Spleen (tissue), 11 donors: Measurements from ENCODE around the gene GRIA4. TPM values are rescaled to one million over a fixed set of nuclear protein-coding genes. Genes with fewer than 3 reads are reported as not detected.

Experiments
- DNase-seq: peaks from one replicate; pipeline ENCODE4 v3.0.0-alpha.2; 2020
- H3K27ac ChIP-seq, 8 donors: fragments of 200-600 bp; sonication (generic) in 7 of 8; 1 replicate in 4 of 8; 2 replicates in 4 of 8; pipeline versions ENCODE4 v1.5.0 to v1.8.0; 2016 to 2021; ENCODE audit warnings: inconsistent platforms in 4 of 8, mild to moderate bottlenecking in 4 of 8, moderate library complexity in 1 of 8
- H3K27me3 ChIP-seq, 7 donors: fragments of 200-600 bp; sonication (generic) in 6 of 7; replicated peaks in 1 of 7; 1 replicate in 4 of 7; 2 replicates in 3 of 7; pipeline versions ENCODE4 v1.5.0 to v1.8.0; 2016 to 2021; ENCODE audit warnings: inconsistent platforms in 3 of 7, mild to moderate bottlenecking in 1 of 7
- H3K36me3 ChIP-seq, 6 donors: fragments of 200-600 bp; sonication (generic) in 5 of 6; 1 replicate in 4 of 6; 2 replicates in 2 of 6; pipeline versions ENCODE4 v1.5.0 to v1.8.0; 2016 to 2021; ENCODE audit warnings: inconsistent platforms in 2 of 6
- H3K4me1 ChIP-seq, 6 donors: fragments of 200-600 bp; sonication (generic) in 5 of 6; 1 replicate in 3 of 6; 2 replicates in 3 of 6; pipeline versions ENCODE4 v1.5.0 to v1.8.0; 2016 to 2021; ENCODE audit warnings: inconsistent platforms in 3 of 6
- H3K4me3 ChIP-seq, 8 donors: fragments of 200-600 bp; sonication (generic) in 7 of 8; 1 replicate in 4 of 8; 2 replicates in 4 of 8; pipeline versions ENCODE4 v1.5.0 to v1.8.0; 2016 to 2021; ENCODE audit warnings: inconsistent platforms in 4 of 8, mild to moderate bottlenecking in 4 of 8, moderate library complexity in 2 of 8
- H3K9me3 ChIP-seq, 8 donors: fragments of 200-600 bp; sonication (generic) in 7 of 8; 1 replicate in 4 of 8; 2 replicates in 4 of 8; pipeline versions ENCODE4 v1.5.0 to v1.8.0; 2016 to 2021; ENCODE audit warnings: inconsistent platforms in 4 of 8
- POLR2A ChIP-seq, 3 donors: fragments of 450-650 bp; IDR thresholded peaks; one replicate each; pipeline ENCODE4 v1.5.1; 2017; ENCODE audit warnings: antibody characterized with exemption in 3 of 3, mild to moderate bottlenecking in 1 of 3
- POLR2AphosphoS5 ChIP-seq, 3 donors: sonication (generic); formaldehyde crosslinking; IDR thresholded peaks; one replicate each; pipeline ENCODE4 v1.5.1; 2017; ENCODE audit warnings: antibody characterized with exemption in 3 of 3
- WGBS, 5 donors: extraction: QIAGEN DNeasy Blood & Tissue Kit in 3 of 5; methylation state at CpG; one replicate each; pipeline versions ENCODE4 v1.1.5 to v1.1.7; 2013 to 2018; 5-methylcytosine and 5-hydroxymethylcytosine counted together
- intact Hi-C: fragments of 100-400 bp; cut with DNase I; formaldehyde crosslinking; loops from one replicate; pipeline ENCODE4 v1.15.0; 2023; ENCODE audit warnings: low total_unique reads
- polyA plus RNA-seq, 3 donors: library from polyadenylated mRNA; stranded (reverse); fragments of 200-250 nt; gene quantifications; one replicate each; pipeline ENCODE4 v1.2.1, GENCODE V29; 2013
- total RNA-seq, 7 donors: library from RNA; depleted of rRNA in 3 of 7; stranded (reverse); fragments of >200 nt in 3 of 7; fragmentation: NEBNext Ultra II Directional in 4 of 7; extraction: Animal tissue kit (Norgen Biotek cat#: 25700) in 4 of 7; gene quantifications; one replicate each; pipeline versions ENCODE4 v1.1.0 to v1.2.1, GENCODE V29; 2016 to 2021
- TF ChIP-seq, protein P1 (sequence below), 11 experiments: fragments of 200-600 bp in 7 of 11; fragments of 450-650 bp in 4 of 11; sonication (generic) in 4 of 11; IDR thresholded peaks in 8 of 11; conservative IDR thresholded peaks in 3 of 11; 1 replicate in 7 of 11; 2 replicates in 4 of 11; pipeline versions ENCODE4 v1.4.0 to v1.8.0; 2016 to 2021; ENCODE audit warnings: antibody characterized with exemption in 11 of 11, inconsistent platforms in 4 of 11, mild to moderate bottlenecking in 1 of 11
- donor health status: healthy with polysubstance abuse.
- donor health status: DM: no; HTN: no; CAD: no; lungs with moderate emphysema.
- donor health status: DM: no; HTN: no; CAD: no.
- donor health status: Bipolar disorder and iron deficiency.
- donor health status: healthy.
- donor health status: DM: no; HTN: no; CAD: no.
- donor health status: DM: yes; HTN: yes; CAD: no.

The GRIA4 gene
- total and polyA plus RNA-seq, 10 donors, result not detected

DNA sequence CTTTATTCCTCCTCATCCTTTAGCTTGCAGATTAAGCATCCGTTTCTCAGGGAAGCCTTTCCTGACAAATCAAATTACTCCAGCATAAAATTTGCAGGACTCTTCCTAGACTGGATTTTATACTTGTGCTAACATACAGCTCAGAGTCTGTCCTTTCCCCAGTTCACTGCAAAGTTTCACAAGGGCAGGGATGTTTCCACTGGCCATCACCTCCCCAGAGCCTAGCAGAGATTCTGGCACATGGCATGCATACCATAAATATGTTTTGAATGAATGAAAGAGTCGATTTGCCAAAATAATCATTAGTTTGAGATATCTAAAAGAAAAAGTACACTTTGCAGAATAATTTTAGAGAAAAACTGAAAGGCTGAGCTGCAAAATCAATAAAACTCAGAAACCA is 401.6 kb downstream of the GRIA4 start:
- peaks cover 0 to 5% (median under 1%) of the 10 kb centered on the region in 8 donors for H3K9me3 ChIP-seq
- intact Hi-C loops, result no loop called here

DNA sequence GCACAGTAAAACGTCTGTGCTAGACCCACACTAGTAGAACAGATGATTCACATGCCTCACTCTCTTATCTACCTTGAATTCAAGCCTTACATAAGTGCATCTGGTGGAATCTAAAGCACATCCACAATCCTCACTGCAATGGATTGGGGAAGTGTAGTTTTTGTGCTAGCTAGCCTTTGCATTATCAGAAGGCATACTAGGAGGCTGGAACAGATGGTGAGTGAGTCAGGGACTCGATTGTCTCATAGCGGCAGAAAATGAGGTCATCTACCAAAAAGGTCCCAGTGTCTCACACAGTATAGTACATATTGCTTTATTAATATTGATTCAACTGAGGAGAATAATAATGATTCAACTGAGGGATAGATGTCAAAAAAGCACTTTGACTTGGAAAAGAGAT is 402.9 kb downstream of the GRIA4 start:
- no peaks in the 10 kb centered on the region for H3K27me3 ChIP-seq
- H3K27ac ChIP-seq, result no peak overlapping the region
- WGBS, 5 donors, result 76 to 94% (median 89%) methylated on average over 3 of the region's 3 CpGs
- TF ChIP-seq, protein P1, sequence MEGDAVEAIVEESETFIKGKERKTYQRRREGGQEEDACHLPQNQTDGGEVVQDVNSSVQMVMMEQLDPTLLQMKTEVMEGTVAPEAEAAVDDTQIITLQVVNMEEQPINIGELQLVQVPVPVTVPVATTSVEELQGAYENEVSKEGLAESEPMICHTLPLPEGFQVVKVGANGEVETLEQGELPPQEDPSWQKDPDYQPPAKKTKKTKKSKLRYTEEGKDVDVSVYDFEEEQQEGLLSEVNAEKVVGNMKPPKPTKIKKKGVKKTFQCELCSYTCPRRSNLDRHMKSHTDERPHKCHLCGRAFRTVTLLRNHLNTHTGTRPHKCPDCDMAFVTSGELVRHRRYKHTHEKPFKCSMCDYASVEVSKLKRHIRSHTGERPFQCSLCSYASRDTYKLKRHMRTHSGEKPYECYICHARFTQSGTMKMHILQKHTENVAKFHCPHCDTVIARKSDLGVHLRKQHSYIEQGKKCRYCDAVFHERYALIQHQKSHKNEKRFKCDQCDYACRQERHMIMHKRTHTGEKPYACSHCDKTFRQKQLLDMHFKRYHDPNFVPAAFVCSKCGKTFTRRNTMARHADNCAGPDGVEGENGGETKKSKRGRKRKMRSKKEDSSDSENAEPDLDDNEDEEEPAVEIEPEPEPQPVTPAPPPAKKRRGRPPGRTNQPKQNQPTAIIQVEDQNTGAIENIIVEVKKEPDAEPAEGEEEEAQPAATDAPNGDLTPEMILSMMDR (IDR thresholded peaks at IDR 0.05 in 8 of 11, conservative IDR thresholded peaks at IDR 0.05 in 3 of 11), result no peak
- no peak for TF ChIP-seq POLR2A (IDR thresholded peaks at IDR 0.05)
- TF ChIP-seq POLR2AphosphoS5 (IDR thresholded peaks at IDR 0.05), result no peak
- peaks cover 0 to 26% (median 9%) of the 10 kb centered on the region in 6 donors for H3K4me1 ChIP-seq
- H3K9me3 ChIP-seq, result no peaks in the 10 kb centered on the region
- H3K36me3 ChIP-seq, result peaks cover 0 to 52% (median 26%) of the 10 kb centered on the region in 6 donors
- no peak overlapping the region for H3K4me3 ChIP-seq
- intact Hi-C loops, result no loop called here
- DNase-seq, result no peak

More for the DNA sequence above, 401.6 kb downstream of the GRIA4 start:
- DNase-seq, result no peak
- H3K4me1 ChIP-seq, result peaks cover 0 to 14% (median 3%) of the 10 kb centered on the region in 6 donors
- H3K27me3 ChIP-seq, result no peaks in the 10 kb centered on the region
- no peak overlapping the region for H3K27ac ChIP-seq
- peaks cover 2 to 65% (median 35%) of the 10 kb centered on the region in 6 donors for H3K36me3 ChIP-seq
- 85 to 96% (median 92%) methylated on average over 2 of the region's 2 CpGs for WGBS, 5 donors
- TF ChIP-seq, protein P1 (IDR thresholded peaks at IDR 0.05 in 8 of 11, conservative IDR thresholded peaks at IDR 0.05 in 3 of 11), result no peak
- TF ChIP-seq POLR2AphosphoS5 (IDR thresholded peaks at IDR 0.05), result no peak
- no peak overlapping the region for H3K4me3 ChIP-seq

DNA sequence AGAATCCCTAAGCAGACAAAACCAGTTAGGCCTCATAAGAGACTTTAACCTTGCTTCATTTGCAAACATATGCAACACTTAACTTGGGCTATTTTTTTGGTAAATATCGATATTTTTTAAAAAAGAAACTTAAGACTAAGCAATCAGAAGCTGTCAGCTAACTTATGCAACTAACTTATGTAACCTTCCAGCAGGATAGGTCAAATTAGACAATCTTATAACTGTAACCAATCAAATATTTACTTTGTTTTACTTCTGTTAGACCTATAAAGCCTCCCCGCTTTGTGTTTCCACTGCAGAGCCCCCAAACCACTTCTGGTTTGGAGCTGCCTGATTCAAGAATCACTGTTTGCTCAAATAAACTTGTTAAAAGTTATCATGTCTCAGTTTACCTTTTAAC is 404.2 kb downstream of the GRIA4 start:
- H3K27me3 ChIP-seq, result no peaks in the 10 kb centered on the region
- no peaks in the 10 kb centered on the region for H3K9me3 ChIP-seq
- no peak for DNase-seq
- intact Hi-C loops, result no loop called here
- TF ChIP-seq POLR2AphosphoS5 (IDR thresholded peaks at IDR 0.05) (no peak), POLR2A (IDR thresholded peaks at IDR 0.05) (no peak)
- TF ChIP-seq, protein P1 (IDR thresholded peaks at IDR 0.05 in 8 of 11, conservative IDR thresholded peaks at IDR 0.05 in 3 of 11), result no peak
- H3K27ac ChIP-seq, result no peak overlapping the region
- no peak overlapping the region for H3K4me3 ChIP-seq
- H3K36me3 ChIP-seq, result peaks cover 0 to 40% (median 18%) of the 10 kb centered on the region in 6 donors
- 94 to 98% (median 95%) methylated on average over 2 of the region's 2 CpGs for WGBS, 5 donors
- H3K4me1 ChIP-seq, result peaks cover 7 to 39% (median 14%) of the 10 kb centered on the region in 6 donors

DNA sequence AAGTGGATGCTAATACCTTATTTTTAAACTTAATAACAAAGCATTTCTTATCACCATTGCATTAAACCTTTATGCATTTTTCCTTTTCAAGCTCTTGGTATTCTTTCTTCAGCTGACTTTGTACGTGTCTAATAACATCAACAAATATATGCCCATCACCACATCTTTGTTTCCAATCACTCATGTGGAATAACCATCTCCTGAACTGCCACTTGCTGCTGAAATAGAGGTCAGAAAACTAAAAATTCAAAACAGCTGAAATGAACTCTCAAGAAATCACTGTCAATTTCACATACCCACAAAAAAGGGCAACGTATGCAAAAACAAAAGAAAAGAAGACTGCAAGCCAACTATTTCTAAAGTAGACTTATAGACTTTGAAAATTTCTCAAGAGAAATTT is 404.7 kb downstream of the GRIA4 start:
- no peak for DNase-seq
- intact Hi-C loops, result no loop called here
- Histone ChIP-seq H3K27ac (no peak overlapping the region), H3K36me3 (peaks cover 0 to 34% (median 13%) of the 10 kb centered on the region in 6 donors), H3K9me3 (no peaks in the 10 kb centered on the region), H3K27me3 (no peaks in the 10 kb centered on the region), H3K4me1 (peaks cover 7 to 45% (median 19%) of the 10 kb centered on the region in 6 donors), H3K4me3 (no peak overlapping the region)
- 81 to 89% (median 88%) methylated on average over 2 of the region's 2 CpGs for WGBS, 5 donors
- TF ChIP-seq POLR2AphosphoS5 (IDR thresholded peaks at IDR 0.05) (no peak), POLR2A (IDR thresholded peaks at IDR 0.05) (no peak)
- TF ChIP-seq, protein P1 (IDR thresholded peaks at IDR 0.05 in 8 of 11, conservative IDR thresholded peaks at IDR 0.05 in 3 of 11), result no peak
